NCI-H1694 (cell line): ENCODE data around the gene ATXN10.
"Not testable (repeated sequence)": the region's sequence is repeated elsewhere in the genome, so short reads cannot be mapped to it uniquely, and the experiment has no call there.

Experiments used
- DNase-seq: peaks from one replicate; lab custom pipeline; 2025; lab: John Stamatoyannopoulos, UW

Gene ATXN10, protein sequence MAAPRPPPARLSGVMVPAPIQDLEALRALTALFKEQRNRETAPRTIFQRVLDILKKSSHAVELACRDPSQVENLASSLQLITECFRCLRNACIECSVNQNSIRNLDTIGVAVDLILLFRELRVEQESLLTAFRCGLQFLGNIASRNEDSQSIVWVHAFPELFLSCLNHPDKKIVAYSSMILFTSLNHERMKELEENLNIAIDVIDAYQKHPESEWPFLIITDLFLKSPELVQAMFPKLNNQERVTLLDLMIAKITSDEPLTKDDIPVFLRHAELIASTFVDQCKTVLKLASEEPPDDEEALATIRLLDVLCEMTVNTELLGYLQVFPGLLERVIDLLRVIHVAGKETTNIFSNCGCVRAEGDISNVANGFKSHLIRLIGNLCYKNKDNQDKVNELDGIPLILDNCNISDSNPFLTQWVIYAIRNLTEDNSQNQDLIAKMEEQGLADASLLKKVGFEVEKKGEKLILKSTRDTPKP

GRCh38 chr22:45671783-45672563 is at the start of gene ATXN10:
ATXN10 (plus strand) TSS chr22:45671834; CDS start chr22:45672064, 230 bp downstream.
- peak; percentile 48 for DNase-seq

GRCh38 chr22:45621836-45622600 is 49.6 kb upstream of the ATXN10 start:
- no peak for DNase-seq

DNA sequence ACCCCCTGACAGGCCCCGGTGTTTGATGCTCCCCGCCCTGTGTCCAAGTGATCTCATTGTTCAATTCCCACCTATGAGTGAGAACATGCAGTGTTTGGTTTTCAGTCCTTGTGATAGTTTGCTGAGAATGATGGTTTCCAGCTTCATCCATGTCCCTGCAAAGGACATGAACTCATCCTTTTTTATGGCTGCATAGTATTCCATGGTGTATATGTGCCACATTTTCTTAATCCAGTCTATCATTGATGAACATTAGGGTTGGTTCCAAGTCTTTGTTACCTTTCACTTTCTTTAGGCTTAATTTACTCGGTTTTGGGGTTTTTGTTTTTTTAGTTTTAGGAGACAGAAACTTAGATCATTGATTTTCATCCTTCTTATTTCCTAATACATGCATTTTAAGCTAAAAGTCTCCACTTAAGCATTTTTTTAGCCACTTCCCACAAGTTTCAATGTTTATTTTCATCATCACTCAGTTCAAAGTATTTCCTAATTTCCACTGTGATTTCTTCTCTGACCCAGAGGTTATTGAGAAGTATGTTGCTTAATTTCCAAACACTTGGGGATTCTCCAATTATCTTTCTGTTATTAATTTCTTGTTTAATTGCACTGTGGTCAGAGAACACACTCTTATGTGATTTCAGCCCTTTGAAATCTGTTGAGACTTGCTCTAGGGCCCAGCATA is 48.0 kb upstream of the ATXN10 start:
- not testable (repeated sequence) for DNase-seq

GRCh38 chr22:45626198-45626651 is 45.4 kb upstream of the ATXN10 start:
- no peak for DNase-seq

- DNase-seq, result no peak
Observed at GRCh38 chr22:45627489-45628233, 44.0 kb upstream of the ATXN10 start.

DNA sequence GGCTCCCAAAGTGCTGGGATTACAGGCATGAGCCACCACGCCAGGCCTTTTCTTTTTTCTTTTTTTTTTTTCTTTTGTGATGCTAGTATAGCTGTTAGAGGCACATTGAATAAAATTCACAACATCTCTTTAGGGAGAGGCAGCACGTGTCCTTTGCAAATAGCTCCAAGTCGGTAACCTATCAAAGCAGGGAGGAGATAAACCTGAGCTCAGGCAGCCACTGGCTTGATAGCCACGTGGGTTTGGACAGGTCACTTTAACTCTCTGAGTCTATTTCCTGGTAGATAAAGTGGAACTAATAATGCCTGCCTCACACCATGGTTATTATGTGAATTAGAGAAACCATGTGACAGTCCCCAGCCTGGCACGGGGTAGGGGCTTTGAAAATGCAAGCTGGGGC is 43.1 kb upstream of the ATXN10 start:
- no peak for DNase-seq

GRCh38 chr22:45629469-45630089 is 42.1 kb upstream of the ATXN10 start:
- no peak for DNase-seq

DNA sequence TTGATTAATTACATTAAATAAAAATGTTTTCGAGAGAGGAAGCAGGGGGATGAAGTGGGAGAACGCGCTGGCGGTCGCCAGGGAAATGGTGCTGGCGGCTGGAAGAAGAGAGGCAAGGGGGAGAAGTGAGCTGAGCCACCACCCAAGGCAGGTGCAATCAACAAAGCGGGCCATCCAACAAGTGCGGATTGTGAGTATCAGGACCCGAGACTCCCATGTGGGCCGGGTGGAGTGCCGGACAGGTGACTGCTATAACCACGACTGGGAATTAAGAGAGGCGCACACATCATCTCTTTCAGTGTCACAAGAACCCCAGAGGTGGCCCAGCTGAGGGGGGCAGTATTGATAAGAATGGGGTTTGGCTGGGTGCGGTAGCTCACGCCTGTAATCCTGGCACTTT is 41.2 kb upstream of the ATXN10 start:
- DNase-seq, result no peak

GRCh38 chr22:45631140-45631840 is 40.3 kb upstream of the ATXN10 start:
- DNase-seq, result no peak

DNA sequence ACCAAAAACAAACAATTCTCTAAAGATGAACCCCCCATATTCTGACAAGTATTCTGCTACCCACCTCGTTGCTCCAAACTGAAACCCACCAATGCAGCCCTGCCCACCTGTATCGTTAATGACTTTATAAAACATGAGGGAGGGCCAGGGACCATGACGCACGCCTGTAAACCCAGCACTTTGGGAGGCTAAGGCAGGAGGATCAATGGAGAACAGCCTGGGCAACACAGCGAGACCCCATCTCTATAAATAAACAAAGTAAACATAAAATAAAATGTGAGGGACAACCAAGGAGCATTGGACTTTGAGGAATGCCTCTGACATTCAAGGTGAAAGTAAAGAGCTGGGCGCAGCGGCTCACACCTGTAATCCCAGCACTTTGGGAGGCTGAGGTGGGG is 39.8 kb upstream of the ATXN10 start:
- no peak for DNase-seq

DNA sequence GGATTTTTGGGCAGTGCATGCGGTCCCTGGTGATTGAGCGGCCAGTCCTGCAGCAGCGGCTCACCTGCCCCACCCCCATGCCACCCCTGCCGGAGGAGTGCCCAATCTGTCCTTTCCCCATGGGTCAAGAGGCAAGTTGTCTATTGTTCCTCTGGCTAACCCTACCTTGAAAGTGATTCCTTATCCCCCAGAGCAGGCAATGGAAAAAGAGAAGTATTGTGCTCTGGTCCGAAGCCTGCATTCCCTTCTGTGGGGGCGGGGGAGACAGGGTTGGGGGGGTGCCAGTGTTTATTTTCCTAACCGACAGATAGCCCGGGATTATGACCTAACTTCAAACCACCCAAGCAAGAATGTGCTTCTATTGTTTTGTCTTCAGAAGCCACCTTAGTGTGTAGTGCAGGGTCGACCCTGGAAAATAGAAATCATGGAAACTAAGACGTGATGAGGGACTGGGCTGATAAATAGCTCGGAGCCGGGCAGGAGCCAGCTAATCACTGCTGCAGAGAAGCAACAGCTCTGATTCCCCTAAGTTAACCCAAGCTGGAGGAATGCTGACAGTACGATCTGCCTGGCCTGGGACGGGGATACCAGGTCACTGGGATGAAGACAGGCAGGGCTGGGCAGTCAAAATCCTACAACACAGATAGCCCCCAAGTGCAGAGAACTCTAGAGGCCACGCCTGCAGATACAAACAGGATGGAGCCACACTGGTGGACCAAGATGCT is 38.7 kb upstream of the ATXN10 start:
- DNase-seq, result no peak

DNA sequence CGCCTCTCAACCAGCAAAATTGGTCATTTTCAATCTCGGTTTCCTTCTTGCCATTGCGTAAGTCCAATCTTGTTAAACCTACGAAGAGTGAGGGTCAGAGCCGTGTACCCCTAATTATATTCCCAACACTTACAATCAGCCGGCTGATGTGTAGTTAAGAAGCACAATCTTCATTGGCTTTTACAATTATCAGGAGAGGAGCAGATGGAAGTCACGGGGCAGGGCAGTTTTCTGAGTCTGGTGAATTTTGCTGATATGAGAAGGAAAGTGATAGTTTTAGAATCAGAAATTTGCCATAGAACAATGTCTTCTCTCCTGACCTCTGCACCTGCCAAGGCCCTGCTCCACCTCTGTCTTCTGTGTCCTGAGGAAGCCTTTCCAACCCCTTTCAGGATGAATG is 35.0 kb upstream of the ATXN10 start:
- no peak for DNase-seq

- no peak for DNase-seq
Observed at GRCh38 chr22:45638197-45638596, 33.4 kb upstream of the ATXN10 start.

- no peak for DNase-seq
Observed at GRCh38 chr22:45638834-45639746, 32.5 kb upstream of the ATXN10 start.

DNA sequence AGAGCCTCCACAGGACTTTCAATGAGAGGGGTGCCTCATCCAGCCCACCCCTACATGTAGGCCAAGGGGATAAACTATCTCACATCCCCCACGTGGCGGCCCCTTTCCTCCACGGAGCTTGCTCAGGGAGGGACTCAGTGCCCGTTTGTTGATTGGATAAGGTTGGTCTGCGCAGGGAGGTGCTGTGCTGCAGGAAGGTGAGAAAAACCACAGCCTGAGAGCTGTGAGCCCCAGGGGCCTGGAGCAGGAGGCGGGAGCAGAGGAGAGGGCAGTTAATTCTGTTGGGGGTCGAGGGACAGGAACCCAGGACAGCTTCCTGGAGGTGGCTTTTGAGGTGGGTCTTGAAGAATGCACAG is 31.9 kb upstream of the ATXN10 start:
- no peak for DNase-seq

- DNase-seq, result no peak
Observed at GRCh38 chr22:45640291-45640940, 31.2 kb upstream of the ATXN10 start.

DNA sequence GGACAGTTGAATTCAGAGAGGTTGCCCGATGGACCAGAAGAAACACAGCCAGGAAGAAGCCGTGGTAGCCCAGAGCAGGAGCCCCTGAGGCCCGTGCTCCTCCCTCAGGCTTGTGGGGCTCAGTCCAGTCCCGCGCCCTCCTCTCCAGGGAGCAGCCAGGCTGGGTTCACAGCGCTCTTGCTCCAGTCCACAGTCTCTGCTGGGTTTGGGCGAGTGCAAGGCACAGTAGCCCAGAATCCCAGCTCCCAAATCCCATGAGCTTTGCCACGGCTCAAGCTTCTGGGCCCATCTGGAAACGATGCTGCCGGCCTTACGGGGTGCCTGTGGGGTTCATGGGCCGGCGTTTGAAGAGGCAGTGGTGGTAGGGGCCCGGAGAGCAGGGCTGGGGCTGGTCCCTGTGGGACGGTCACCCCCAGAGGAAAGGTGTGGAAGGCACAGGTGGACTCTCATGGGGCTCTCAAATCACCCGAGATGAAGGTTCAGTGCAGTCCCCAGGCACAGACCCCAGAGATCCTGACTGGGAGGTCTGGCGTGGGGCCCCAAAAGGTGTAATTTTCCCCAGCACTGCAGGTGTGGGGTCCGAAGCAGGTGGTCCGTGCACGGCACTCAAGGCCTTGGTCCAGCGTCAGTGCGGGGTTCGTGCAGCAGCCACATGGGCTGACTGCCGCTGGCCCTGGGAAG is 30.6 kb upstream of the ATXN10 start:
- no peak for DNase-seq
